ENCODE measurements around the gene TNFRSF1A.
"Not testable (repeated sequence)": the region's sequence is repeated elsewhere in the genome, so short reads cannot be mapped to it uniquely, and the experiment has no call there.

TNFRSF1A gene

GRCh38 chr12:6355491-6356373 lies 13.9 kb upstream of the TNFRSF1A start:
- DNase-seq: no peak

GRCh38 chr12:6354495-6355393 lies 12.9 kb upstream of the TNFRSF1A start:
- DNase-seq: no peak

- DNase-seq: no peak
Measured at GRCh38 chr12:6352193-6353173, 10.6 kb upstream of the TNFRSF1A start.

- DNase-seq: no peak
Measured at GRCh38 chr12:6351622-6352021, 9.7 kb upstream of the TNFRSF1A start.

- no peak for DNase-seq
Measured at GRCh38 chr12:6347367-6348338, 5.8 kb upstream of the TNFRSF1A start.

GRCh38 chr12:6346942-6347341 lies 5.1 kb upstream of the TNFRSF1A start:
- DNase-seq: no peak

GRCh38 chr12:6346235-6346832 lies 4.5 kb upstream of the TNFRSF1A start:
- no peak for DNase-seq

- DNase-seq: peak; percentile 70
Measured at GRCh38 chr12:6345319-6346091, 3.6 kb upstream of the TNFRSF1A start.

GRCh38 chr12:6344101-6344660 lies 2.3 kb upstream of the TNFRSF1A start:
- DNase-seq: not testable (repeated sequence)

- no peak for DNase-seq
Measured at GRCh38 chr12:6343518-6343917, 1.6 kb upstream of the TNFRSF1A start.

GRCh38 chr12:6342140-6342889 lies 439 bp upstream of the TNFRSF1A start:
- DNase-seq: no peak

- DNase-seq: no peak
Measured at GRCh38 chr12:6340745-6341416, 995 bp downstream of the TNFRSF1A start.

GRCh38 chr12:6340032-6340638 lies 1.7 kb downstream of the TNFRSF1A start:
- DNase-seq: no peak

- no peak for DNase-seq
Measured at GRCh38 chr12:6338955-6339354, 2.9 kb downstream of the TNFRSF1A start.

GRCh38 chr12:6338536-6338935 lies 3.3 kb downstream of the TNFRSF1A start:
- DNase-seq: not testable (repeated sequence)

- DNase-seq: no peak
Measured at GRCh38 chr12:6337958-6338433, 3.9 kb downstream of the TNFRSF1A start.
